Fibroblast of pulmonary artery (primary cell): ENCODE data around the gene TRIP10.

Source experiments
- DNase-seq: peaks from one replicate; pipeline ENCODE4 v3.0.0-alpha.2; 2010; ENCODE audit warnings: low read depth
- H3K4me3 ChIP-seq: replicated peaks from 2 replicates; pipeline ENCODE4 v1.5.1; 2011; ENCODE audit warnings: low read depth, mild to moderate bottlenecking, control low read depth, low read length, moderate library complexity
- TF ChIP-seq, protein P1 (sequence below): IDR thresholded peaks from 2 replicates; pipeline ENCODE4 v1.5.1; 2011; ENCODE audit warnings: mild to moderate bottlenecking, control low read depth, low read length, inconsistent platforms; ENCODE audit errors: missing control alignments

The TRIP10 gene

DNA sequence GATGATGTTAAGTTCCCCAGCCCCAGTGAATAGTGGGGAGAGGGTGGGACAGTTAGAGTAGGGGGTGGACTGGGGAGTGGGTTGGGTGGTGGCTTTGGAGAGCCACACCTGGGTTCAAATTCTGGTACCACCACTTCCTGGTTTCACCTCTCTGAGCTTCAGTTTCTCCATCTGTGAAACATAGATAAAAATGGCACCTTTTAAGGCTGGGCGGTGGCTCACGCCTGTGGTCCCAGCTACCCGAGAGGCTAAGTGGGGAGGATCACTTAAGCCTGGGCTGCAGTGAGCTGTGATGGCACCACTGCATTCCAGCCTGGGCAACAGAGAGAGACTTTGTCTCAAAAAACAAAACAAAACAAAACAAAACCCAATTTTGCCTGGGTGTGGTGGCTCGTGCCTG lies 38.9 kb downstream of the TRIP10 start:
- TF ChIP-seq, protein P1, sequence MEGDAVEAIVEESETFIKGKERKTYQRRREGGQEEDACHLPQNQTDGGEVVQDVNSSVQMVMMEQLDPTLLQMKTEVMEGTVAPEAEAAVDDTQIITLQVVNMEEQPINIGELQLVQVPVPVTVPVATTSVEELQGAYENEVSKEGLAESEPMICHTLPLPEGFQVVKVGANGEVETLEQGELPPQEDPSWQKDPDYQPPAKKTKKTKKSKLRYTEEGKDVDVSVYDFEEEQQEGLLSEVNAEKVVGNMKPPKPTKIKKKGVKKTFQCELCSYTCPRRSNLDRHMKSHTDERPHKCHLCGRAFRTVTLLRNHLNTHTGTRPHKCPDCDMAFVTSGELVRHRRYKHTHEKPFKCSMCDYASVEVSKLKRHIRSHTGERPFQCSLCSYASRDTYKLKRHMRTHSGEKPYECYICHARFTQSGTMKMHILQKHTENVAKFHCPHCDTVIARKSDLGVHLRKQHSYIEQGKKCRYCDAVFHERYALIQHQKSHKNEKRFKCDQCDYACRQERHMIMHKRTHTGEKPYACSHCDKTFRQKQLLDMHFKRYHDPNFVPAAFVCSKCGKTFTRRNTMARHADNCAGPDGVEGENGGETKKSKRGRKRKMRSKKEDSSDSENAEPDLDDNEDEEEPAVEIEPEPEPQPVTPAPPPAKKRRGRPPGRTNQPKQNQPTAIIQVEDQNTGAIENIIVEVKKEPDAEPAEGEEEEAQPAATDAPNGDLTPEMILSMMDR, result no peak
- no peak for DNase-seq
- no peak overlapping the region for H3K4me3 ChIP-seq

DNA sequence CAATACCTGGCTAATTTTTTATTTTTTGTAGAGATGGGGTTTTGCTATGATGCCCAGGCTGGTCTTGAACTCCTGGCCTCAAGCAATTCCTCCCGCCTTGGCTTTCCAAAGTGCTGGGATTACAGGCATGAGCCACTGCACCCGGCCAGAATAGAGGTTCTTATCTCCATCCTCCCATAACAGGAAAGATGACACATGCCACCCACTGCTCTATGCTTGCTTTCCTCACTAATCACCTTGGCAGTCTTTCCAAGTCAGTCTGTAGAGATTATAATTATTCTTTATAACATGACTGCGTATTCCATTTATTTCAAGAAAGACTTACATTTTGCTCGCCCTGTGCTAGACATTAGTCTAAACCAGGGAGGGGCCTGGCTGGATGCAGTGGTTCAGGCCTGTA lies 39.7 kb downstream of the TRIP10 start:
- no peak overlapping the region for H3K4me3 ChIP-seq
- TF ChIP-seq, protein P1, result no peak
- DNase-seq, result no peak

DNA sequence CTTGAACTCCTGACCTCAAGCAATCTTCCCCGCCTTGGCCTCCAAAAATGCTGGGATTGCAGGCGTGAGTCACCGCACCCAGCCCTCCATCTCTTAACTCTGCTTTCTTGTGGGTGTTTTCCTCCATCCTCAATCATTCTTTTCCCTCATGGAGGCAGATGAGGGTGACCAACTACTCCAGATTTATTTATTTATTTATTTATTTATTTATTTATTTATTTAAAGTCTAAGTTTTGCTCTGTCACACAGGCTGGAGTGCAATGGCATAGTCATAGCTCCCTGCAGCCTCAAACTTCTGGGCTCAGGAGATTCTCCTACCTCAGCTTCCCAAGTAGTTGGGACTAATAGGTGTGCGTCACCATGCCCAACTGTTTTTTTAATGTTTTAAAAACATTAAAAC lies 47.9 kb downstream of the TRIP10 start:
- H3K4me3 ChIP-seq, result no peak overlapping the region
- TF ChIP-seq, protein P1, result no peak
- no peak for DNase-seq

DNA sequence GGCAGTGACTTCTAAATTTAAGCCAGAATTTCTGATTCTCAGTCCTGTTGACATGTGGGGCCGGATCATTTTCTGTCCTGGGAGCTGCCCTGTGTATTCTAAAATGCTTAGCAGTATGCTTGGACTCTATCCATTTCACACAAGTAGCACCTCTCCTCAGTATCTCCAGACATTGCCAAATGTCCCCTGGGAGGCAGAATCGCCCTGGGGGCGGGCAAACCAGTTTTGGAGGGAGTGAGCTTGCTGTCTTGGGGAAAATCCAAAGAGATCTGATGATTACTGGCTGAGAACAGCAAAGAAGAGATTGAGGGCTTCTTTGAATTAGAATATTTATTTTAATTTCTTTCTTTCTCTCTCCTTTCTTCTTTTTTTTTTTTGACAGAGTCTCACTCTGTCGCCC lies 49.4 kb downstream of the TRIP10 start:
- H3K4me3 ChIP-seq, result no peak overlapping the region
- TF ChIP-seq, protein P1, result no peak
- DNase-seq, result no peak

DNA sequence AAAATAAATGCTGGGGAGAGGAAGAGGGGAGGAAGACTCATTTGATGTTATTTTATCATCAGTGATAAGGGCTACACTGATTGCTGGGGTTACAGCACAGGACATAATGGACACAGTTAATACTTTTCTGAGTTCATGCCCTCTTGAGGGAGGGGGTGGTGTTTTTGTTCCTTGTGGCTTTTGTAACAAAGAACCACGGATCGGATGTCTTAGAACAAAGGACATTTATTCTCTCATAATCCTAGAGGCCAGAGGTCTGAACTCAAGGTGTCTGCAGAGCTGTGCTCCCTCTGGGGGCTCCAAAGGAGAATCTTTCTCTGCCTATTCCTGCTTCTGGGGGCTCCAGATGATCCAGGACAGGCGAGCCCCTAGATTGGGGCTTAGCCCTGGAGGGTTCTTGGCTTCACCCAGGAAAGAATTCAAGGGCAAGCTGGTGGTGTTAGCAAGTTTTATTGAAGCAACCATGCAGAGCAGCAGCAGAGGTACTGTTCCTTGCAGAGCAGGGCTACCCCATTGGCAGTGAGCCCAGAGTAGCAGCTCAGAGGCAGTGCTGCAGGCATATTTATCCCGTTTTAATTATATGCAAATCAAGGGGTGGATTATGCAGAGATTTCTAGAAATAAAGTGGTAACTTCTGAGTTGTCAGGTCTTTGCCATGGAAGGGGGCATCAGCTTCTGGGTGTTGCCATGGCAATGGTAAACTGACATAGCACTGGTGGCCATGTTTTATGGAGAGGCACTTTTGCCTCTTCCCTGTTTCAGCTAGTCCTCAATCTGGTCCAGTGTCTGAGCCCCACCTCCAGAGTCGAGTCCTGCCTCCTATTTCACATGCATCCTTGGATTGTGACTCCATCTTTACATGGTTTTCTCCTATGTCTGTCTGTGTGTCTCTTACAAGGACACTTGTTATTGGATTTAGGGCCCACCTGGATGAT lies 51.0 kb downstream of the TRIP10 start:
- no peak overlapping the region for H3K4me3 ChIP-seq
- TF ChIP-seq, protein P1, result no peak
- no peak for DNase-seq

DNA sequence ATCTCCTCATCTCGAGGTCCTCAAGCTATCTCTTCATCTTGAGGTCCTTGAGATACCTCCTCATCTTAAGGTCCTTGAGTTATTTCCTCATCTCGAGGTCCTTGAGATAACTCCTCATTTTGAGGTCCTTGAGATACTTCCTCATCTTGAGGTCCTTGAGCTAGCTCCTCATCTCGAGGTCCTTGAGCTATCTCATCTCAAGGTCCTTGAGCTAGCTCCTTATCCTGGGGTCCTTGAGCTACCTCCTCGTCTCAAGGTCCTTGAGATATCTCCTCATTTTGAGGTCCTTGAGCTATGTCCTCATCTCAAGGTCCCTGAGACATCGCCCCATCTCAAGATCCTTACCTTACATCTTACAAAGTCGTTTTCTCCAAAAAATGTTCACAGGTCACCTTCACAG lies 51.8 kb downstream of the TRIP10 start:
- H3K4me3 ChIP-seq, result no peak overlapping the region
- DNase-seq, result no peak
- TF ChIP-seq, protein P1, result no peak

DNA sequence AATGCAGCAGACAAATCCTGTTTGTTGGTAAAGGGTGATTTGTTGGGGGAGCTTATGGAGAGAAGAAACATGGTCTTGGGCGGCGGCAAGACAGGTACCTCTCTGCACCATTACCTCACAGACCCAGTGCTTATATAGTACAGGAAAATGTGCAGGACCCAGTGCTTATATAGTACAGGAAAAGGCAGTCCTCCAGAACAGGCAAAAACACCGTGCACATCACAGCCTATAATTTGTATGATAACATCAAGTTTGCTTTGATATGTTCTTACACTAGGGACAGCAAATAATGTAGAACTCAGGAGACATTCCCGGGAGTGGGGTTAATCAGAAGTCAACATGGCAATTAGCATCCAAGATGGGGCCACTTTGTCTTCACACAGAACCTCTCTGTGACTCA lies 53.9 kb downstream of the TRIP10 start:
- TF ChIP-seq, protein P1, result no peak
- DNase-seq, result no peak
- no peak overlapping the region for H3K4me3 ChIP-seq
